ENCODE data around the gene ITPR3.

ITPR3 gene

GRCh38 chr6:33742092-33742491 is 121.0 kb downstream of the ITPR3 start:
- DNase-seq, result no peak

DNA sequence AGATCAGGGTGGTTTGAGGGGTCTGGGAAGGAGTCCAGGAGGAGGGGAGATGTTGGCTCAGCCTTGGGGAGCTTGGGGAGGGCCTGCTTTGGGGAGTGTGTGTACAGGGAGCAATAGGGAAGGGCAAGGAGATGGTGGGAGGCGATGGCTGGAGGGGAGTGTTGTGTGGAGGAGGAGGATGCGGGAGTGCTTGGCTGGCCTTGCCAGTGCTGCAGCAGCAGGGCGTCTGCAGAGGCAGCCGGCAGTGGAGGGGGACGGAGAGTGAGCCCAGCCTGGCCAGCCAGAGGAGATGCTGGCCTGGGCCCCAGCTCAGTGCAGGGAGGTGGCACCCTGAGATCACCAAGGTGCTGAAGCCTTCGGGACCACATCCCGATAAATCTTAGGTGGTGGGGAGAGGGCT is 121.7 kb downstream of the ITPR3 start:
- DNase-seq, result no peak

- DNase-seq, result no peak
These were observed 123.1 kb downstream of the ITPR3 start for GRCh38 chr6:33744001-33744848.

GRCh38 chr6:33744895-33745546 is 123.9 kb downstream of the ITPR3 start:
- no peak for DNase-seq

GRCh38 chr6:33745548-33745947 is 124.4 kb downstream of the ITPR3 start:
- DNase-seq, result no peak
